RPMI7951 (cell line): ENCODE measurements around the gene PTPRG. TPM values are rescaled to one million over a fixed set of nuclear protein-coding genes. Genes with fewer than 3 reads are reported as not detected.

Source experiments
- DNase-seq: peaks from one replicate; pipeline ENCODE4 v3.0.0-alpha.2; 2012; ENCODE audit warnings: low read depth
- total RNA-seq: library from RNA; depleted of rRNA; stranded (reverse); fragments of >200 nt; shearing (Covaris generic); gene quantifications from 2 replicates; pipeline ENCODE4 v1.2.3, GENCODE V29; 2014

The PTPRG gene
- total RNA-seq, 1 experiment from 2014 or later = 43.0 TPM

DNA sequence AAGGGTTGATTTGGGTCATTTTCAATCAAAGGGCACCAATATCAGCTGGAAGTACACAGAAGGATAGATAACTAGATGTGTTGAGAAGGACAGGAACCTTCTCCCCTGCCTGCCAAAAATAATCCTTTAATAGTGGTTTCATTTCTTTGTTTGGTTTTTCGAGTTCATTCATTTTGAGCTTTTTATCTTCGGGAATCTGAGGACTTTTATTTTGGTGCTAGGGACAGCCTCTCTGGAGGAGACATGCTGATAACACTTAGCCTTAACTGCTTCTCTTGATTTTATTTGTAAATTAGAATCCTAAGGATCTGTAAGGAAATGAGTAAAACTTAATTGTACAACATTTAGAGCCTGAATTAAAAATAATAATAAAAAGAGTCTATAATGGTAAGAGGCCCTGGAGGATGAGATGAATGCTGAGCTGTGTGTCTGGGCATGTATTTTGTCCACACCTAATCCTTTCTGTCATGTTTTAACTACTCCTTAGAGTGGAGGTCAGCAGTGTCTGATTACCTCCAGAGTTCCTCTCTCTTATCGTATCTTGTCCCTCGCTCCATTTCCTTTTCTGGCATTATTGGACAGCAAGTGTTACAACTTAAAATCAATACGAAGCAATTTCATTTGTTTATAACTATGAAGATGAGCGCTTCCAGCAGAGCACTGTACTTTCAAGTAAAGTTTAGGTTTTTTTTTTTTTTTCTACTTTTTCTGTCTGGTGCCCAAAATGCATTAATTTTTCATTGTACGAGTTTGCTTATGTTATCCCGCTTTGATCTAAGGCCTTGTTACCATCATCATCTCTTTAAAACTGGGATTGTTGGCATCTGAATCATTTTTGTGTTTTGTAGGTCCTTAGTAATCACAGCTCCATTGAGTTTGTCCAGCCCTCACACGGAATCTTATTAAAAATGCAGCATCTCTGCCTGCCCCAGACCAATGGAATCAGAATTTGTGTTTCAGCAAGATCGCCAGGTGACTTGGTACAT lies 22.8 kb downstream of the PTPRG start:
- DNase-seq = no peak

DNA sequence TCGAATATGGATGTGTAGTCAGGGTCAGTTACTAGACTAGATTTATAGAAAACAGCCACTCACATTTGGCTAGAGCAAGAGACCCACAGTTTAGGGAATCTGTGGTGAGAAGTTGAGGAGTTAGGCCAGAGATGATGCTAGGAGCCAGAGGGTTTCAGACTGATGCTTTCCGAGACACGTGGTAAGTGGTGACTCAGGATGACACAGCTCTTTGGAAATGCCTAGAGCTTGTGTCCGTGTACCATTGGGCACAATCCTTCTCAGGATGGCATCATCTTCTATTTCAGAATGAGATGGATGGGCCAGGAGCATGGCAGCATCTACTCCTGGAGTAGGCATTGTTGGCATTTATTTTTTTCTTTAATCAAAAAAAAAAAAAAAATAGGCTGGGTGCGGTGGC lies 28.5 kb downstream of the PTPRG start:
- peak; percentile 93 for DNase-seq

DNA sequence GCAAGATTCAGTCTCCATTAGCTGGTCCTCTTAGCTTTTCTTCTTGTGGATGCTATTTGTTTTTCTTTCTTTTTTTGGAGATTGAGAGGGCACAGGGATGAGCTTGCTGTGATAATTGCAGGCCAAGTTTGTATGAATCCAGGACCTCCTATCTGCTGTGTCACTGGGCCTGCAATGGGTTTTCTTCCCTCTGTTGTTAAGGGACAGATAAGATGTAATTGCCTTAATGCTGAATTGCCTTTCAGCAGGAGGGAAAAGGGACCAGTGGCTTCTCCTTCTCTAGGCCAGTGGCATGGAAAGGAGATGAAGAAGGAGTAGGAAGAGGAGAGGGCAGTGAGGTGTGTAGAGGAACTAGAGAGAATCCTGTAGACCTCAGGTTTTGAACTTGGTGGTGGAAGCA lies 29.9 kb downstream of the PTPRG start:
- no peak for DNase-seq

DNA sequence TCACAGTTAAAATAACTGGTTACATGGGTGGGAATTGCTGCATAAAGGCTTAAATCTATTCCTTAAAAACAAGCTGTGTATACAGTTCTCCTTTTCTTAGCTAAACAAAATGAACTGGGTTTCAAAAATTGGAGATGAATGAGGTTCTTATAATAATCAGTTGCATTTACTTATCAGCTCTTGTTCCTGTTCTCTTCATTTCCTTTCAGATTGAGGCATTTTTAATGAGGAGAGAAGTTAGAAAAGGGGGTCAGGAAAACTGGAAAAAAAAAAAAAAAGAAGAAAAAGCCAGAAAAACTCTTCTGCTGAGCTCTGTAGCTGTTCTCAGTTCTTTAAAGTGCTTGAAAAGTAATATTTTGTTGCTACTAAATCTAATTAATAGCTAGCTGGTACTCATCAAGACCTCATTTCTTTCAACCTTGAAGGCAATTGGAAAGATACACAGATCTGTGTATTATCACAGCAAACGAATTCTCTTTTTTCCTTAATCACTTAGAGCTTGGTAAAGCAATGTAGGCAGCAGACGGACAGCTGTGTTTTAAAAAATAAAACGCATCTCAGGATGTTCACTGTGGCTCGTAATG lies 32.2 kb downstream of the PTPRG start:
- DNase-seq = no peak

DNA sequence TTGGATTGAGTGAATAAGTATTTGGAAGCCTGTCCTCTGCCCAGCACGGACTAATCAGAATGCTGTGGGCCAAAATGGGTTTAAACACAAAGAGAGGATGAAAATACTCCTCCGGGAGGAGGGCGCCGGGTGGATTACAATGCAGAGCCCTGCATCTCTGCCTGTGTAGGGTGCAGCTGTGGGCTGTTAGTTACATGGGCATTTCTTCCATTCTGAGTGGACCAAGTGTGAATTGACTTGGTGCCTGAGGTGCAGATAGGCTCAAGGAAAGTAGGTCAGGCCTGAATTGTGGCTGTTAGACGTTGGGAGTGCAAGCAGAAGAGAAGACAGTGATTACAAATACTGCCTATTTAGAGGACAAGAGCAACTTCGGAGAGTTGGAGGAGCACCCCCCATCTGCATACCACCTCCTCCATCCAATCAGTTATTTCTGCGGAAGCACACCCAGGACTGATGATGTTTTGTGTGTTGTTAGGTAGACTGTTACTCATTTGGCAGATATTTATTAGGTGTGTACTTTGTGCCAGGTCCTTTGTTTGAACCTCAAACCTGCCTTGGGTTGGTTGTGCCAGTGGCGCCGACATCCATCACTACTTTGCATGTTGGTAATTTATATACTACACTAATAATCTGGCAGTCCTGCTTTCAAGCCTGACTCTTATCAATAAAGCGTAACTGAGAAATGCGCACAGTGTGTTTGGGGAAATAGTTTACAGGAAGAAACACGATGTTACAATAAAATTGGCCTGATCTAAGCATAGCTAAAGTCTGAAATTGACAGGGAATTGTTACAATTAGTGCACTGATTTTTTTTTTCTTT lies 33.0 kb downstream of the PTPRG start:
- DNase-seq = no peak

DNA sequence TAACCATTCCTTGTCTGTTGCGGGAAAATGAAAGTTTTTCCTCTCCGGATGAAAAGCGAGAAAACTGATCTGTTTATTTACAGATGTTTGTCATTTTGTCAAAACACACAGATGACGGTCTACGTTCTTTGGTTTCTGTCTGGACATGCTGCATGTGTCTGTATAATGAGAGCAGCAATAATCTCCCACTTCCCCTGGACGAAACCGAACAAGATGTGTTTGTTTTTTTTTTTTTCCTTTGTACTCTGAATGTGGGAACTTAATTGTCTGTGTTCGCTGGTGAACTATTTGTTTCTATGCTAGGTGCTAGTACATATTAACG lies 33.6 kb downstream of the PTPRG start:
- no peak for DNase-seq

DNA sequence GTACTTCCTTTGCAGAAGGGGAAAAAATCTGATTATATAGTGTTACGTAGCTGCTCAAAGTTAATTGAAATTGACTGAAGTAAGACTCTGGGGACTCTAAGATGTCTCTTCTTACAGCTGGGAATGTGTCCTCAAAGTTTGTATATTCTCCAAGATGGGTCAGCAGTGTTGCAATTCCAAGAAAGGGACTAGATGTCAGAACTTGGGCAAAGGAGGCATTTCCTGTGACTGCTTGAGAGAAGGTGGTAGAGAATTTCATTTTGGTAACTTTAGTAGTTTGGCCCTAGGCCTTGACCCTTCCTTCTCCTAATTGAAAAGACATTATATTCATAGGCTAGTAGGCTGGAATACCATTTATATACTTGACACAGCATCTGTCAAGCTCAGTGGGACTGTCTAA lies 33.9 kb downstream of the PTPRG start:
- no peak for DNase-seq

DNA sequence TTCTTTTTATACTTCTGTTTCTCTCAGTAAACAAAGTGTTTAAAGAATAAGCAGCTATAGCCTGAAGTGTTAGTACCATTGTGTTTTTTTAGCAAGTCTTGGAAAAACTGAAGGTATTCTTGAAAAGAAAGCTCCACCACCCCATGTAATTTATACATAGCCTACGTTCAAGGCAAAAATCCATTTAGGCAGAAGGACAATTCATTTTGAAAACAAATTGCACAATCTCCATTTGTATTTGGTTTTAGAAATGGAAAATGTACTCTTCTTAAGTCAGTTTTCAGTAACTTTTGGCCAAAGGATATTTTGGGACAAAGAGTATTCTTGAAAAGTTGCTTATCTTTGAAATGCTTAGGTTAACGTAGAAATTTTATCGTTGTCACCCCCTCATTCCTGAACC lies 34.5 kb downstream of the PTPRG start:
- no peak for DNase-seq

DNA sequence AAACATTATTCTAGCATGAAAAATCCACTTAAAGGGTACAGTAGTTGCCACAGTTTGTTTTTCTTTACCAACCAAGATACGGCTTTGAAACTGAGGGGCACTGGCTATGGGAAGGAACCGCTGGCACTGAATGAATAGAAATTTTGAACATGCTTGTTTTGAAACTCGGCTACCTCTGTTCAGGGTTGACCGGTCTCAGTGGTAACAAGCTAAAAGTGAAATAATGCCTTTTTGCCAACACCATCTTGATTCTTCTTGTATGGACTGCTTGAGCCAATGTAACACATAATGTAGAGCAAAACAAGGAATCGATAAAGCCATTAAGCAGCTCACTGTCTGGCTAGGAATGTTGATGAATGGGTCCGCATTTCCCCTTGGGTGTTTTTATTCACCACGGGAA lies 36.5 kb downstream of the PTPRG start:
- DNase-seq = no peak

DNA sequence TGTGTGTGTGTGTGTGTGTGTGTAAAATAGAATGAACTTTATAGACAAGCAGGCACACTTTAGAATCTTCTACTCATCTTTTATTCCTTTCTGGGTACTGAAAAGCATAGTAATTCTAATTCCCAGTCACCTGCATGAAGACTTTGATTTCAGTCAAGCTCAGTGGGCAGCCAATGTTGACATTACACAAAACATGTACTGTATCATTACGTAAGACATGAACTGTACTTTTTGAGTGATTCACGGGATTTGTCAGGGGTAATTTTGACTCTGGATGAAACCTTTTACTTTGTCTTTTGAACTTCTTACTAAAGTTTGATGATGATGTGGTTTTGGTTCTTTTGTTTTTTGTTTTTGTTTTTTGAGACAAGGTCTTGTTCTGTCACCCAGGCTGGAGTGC lies 38.8 kb downstream of the PTPRG start:
- DNase-seq = no peak

DNA sequence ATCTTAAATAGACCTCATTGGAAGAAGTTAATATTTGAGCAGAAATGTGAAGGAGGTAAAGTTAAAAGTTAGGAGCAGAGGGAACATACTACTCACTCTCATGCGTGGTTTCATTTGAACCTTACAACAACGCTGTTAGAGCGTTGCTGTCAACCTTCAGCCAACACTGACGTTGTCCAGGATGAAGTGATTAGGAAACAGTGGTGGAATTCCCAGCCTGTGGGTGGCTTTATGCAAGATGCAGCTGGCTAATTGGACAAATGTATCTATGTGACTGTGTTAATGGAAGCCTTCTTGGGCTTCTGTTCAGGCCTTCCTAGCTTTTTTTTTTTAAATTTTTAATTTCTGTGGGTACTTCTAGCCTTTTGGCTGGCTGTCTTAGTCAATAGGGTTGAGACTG lies 40.5 kb downstream of the PTPRG start:
- DNase-seq = no peak

DNA sequence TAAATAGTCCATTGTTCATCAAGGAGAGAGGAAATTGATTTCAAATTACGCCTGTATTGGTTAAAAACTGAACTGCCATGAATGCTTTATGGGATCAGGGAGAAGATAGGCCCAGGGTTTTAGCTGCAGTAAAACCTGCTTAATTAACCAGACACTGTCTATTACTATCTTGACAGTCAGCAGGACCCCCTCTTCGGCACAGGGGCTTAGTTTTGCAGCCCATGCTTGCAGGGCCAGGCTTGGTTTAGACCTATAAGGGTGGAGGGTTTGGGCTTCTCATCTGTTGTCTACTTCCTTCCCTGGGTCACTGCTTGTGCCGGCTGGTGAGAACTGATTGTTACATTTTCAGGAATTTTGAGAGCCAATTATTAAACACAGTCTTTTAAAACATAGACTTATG lies 41.1 kb downstream of the PTPRG start:
- no peak for DNase-seq

DNA sequence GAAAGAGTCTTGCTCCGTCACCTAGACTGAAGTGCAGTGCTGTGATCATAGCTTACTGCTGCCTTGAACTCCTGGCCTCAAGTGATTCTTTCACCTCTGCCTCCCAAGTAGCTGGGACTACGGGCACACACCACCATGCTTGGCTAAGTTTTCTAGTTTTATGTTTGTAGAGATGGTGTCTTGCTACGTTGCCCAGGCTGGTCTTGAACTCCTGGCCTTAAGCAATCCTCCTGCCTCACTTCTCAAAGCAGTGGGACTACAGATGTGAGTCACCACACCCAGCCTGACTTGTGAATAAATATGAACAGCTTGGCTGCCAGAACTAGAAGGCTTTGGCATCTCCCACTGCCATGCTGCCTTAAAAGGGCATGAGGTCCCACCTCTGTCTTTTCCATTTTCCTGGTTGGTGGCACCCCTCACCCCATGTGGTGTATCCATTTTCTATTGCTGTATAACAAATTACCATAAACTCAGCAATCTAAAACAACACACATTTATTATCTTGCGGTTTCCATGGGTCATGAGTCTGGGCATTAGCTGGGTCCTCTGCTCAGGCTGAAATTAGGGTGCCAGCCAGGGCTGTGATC lies 44.3 kb downstream of the PTPRG start:
- DNase-seq = no peak

DNA sequence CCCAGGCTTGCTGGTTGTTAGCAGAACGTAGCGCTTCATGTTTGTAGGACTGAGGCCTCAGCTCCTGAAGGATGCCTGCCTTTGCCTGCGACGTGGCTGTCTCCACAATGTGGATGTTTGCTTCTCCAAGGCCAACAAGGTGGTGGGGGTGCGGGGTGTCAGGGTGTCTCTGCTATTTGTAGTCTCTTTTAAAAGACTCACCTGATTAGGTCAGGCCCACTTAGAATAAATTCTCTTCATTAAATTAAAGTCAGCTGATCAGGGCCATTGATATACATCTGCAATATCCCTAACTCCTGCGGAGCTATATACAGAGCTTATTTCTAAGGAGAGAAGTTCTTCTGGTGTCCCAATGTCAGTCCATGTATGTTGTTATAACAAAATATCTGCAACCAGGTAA lies 44.8 kb downstream of the PTPRG start:
- no peak for DNase-seq

DNA sequence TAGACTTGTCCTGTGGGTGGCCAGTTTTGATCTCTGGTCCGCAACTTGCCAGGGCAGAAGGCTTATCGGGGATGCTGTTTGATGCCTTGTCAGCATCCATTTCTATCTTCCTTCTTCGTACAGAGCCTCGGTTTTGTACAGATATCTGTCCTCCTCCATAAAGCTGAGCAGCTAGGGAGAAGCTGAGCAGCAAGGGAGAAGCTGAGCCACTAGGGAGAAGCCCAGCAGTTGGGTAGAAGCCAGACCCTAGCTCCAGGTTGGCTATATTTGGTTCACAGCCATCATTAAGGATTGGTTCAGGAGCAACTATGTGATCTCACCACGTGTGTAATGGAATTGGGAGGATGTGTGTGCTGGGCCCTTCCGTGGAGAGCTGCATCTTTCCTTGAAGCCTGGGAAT lies 46.7 kb downstream of the PTPRG start:
- no peak for DNase-seq

DNA sequence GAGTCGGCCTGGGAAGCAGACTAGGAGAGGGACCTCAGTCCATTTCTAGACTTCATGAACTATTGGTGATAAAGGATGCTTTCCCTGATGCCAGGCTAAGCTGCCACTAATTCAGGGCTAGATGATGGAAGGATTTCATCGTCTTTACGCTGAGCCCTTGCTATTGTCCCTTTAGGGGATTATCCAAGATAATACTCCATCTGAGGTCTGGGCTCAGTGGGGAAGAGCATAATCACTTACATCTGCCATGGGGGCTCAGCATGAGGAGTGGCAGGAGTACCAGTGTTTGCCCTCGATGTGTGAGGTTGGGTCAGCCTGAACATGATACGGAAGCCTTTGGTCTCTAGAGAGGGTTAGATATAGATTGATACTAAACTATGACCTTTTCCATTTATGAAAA lies 47.3 kb downstream of the PTPRG start:
- no peak for DNase-seq

DNA sequence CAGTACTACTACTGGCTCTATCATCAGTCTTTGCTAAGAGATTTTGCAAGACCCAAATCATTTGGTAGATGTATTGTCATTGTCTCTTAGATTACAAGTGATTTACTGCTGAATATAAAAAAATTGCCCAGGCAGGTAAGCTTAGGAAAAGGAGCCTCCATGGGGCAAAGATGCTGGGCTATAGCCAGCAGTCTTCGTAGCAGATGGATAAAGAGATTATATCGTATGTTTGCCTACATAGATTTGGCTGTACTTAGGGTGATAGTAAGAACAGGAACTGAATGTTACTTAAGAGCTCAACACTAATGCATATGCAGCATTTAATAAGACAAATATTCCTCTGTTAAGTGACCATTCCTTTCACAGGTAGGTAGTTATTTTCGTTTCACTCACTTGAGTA lies 48.9 kb downstream of the PTPRG start:
- no peak for DNase-seq

DNA sequence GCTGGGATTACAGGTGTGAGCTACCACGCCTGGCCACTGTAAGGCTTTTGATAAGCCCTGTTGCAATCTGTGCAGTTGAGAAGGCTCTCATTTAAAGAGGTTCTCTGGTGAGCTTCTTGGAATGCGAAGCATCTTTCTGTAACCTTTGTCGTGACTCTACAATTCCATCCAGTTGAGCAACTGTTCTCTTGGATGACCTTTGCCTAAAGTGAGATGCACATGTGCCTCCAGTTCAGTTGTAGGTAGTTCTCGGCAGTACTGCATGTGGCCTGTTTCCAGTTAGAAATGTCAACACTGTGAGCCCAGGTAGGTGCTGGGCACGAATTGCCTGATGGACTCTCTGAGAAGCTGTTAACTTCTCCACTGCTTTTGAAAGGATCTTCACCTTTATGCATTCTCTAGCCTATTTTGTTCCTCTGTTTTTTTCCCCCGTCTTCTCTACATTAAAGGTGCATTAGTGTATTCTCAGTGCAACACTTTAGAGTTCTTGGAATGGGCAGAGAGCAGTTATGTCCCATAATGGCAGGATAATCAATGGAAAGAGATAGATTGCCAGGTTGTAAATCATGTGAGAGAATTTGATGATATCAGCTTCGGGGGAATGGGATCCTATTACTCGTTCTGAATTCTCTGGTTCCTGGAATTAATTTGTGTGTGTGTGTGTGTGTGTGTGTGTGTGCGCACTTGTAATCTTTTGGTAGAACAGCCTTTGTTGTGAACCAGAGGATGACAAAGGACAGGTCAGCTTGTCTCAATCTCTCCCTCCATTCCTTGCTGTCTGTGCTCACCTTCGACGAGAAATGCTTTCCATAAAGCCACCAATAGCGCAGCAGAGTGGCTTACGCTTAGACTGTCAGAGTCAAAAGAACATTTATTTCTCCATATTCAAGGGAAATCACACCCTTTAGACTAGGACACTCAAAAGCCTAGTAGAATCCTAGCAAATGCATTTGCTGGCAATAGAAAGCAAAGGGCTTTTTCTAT lies 51.1 kb downstream of the PTPRG start:
- DNase-seq = no peak

DNA sequence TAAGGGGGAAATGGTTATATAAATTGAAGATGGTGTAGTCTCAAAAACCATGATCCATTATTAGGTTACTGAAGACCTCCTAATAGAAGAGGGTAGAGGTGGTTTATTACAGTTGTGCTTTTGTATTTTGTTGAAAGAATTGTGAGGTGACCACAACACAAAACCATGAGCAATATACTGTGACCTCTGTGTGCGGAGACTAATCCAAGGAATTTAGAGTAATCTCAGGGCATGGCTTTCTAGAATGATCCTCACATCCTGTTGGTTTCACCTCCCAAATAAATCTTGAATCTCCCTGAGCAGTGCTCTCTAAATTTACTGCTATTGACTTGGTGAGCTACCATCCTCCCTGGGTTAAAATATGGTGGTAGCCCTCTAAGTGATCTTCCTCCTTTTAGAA lies 52.3 kb downstream of the PTPRG start:
- DNase-seq = no peak

DNA sequence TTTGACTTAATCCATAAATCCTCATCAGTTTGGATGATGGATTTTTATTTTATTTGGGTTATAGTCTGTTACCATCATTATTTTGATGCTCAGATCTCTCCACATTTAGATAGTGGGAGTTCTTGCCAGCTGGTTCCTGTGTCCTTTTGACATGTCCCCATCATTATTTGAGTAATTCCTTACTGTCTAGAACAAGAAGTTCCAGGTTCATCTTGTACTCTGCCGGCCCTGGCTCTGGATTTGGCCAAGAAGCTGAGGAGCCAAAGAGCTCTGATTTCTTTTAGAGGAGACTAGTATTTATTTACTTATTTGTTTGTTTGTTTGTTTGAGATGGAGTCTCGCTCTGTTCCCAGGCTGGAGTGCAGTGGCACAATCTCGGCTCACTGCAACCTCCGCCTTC lies 54.3 kb downstream of the PTPRG start:
- DNase-seq = no peak

DNA sequence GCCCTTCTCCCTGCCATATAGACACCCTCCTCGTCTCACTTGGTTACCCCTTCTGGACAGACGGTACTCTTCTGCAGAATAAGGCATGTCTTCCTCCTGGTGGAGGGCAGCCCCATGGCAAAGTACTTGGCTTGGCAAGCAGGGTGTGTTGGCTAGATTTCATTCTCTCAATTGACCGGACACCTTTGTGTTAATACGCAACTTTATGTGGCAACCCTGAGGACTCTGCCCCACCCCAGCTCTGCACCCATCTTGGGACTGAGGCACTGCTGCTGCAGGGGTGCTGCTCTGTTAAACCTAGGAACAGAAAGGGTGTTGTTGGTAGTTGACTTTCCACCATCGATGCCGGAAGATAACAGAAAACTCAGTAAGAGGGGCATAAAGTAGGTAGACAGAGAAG lies 55.2 kb downstream of the PTPRG start:
- no peak for DNase-seq
